ENCODE results near the gene ADARB2.

- TF ChIP-seq CTCF (IDR thresholded peaks at IDR 0.05), result no peak
- TF ChIP-seq POLR2A (IDR thresholded peaks at IDR 0.05), result no peak
Observed at GRCh38 chr10:1369665-1370064, 367.7 kb downstream of the ADARB2 start.

All from testis (tissue), 2 donors.